NCI-H2196 (cell line): Measurements from ENCODE around the gene DUSP6.

ENCODE experiments used
- DNase-seq: peaks from one replicate; lab custom pipeline; 2025; ENCODE audit not compliant: unreplicated experiment; lab: John Stamatoyannopoulos, UW

The DUSP6 gene

DNA sequence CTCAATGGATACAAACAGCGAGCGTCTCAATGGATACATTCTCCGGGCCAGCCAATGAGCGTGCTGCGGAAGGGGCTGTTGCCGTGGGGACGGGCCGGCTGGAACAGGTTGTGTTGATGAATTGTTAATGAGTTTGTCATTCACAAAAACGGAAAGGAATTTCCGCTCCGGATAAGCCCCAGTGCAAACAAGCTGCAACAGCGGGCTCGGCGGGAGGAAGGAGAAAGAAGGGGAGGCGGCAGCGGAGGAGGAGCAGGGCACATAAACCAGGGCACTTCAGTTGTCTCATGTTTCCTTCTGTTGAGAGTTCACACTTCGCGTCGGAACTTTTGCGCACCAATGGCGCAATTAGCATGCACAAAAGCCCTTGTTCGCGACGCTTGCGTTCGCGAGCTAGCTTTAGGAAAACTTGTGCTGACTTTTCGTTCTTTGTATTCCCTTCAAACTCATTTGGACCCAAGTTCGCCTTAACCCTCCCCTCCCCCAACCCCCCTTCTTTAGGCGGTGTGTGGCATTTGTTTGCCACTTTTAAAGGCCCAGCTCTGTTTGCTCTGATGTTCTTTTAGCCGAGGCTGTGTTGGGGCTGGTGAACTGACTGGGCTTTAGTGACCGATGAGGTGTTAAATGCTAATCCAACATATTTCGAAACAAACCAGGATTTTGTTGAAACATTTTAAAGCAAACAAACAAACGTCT is at the start of gene DUSP6:
TSS of gene DUSP6 (minus strand) at position 10 of the 696 bp plus-strand sequence. CDS start 462 bp downstream, outside the sequence.
- DNase-seq: peak; percentile 99

- no peak for DNase-seq
These were observed 49.2 kb upstream of the DUSP6 start for GRCh38 chr12:89401433-89402058.

DNA sequence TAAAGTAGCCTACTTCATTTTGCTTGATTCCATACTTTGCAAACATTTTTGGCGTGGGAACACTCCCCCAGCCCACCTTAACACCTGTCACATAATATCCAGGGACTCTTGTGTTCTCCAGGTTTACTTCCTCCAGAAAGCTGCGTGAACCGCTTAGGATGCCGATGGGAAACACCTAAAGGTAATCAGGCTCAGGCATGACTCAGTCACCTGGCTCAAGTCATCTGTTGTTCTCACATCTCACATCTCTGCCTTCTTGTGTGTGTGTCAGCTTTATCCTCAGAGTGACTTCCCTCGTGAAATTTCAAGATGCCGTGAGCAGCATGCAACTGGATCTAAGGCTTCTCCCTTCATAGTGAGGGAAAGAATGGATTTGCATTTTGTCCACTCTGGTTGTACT is 48.1 kb upstream of the DUSP6 start:
- no peak for DNase-seq

GRCh38 chr12:89395712-89396111 is 43.4 kb upstream of the DUSP6 start:
- no peak for DNase-seq

- DNase-seq: no peak
These were observed 41.3 kb upstream of the DUSP6 start for GRCh38 chr12:89393551-89394121.

DNA sequence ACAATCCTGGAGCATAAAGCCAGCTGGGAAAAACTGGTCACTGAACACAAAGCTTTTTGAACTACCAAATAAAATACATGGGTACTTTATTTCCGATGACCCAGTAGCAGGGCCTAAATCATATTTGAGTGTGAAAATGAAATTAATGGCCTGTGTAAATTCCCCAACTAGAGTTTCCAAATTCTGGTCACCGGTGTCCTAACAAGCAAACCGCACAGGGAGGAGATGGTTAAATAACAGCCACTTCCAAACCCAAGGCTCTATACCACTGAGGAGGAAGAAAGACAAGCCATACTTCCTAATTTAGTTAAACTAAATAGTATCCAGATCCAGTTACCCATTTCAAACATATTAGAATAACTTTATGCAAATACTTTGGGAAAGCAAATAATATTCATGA is 40.1 kb upstream of the DUSP6 start:
- no peak for DNase-seq

DNA sequence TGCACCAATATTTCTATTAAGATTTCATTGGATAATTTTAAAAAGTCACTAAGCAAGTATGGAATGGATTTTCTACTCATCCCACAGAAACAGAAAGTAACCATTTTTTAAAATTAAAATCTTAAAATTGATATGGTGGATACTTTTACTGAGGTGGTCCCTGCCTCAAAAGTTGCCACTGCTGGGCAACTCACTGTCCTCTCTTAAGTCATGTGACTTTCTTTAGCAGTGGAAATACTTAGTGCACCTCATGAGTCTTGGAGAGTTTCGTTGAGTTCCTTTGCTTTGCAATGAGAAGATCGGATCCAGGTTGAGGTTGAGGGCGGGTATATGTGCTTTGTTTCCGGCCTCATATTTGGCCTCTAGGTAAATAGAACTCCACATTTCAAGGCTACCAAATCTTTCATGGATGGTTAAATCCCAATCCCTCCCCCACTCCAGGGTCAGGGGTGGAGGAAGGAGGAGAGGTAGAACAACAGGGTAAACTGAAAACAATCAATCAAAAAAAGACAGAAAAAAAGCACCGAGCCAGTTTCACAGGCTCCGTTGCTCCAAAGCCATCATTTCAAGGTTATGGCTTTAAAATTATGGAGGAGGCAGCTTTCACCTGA is 39.5 kb upstream of the DUSP6 start:
- DNase-seq: no peak

GRCh38 chr12:89390802-89391673 is 38.7 kb upstream of the DUSP6 start:
- no peak for DNase-seq

DNA sequence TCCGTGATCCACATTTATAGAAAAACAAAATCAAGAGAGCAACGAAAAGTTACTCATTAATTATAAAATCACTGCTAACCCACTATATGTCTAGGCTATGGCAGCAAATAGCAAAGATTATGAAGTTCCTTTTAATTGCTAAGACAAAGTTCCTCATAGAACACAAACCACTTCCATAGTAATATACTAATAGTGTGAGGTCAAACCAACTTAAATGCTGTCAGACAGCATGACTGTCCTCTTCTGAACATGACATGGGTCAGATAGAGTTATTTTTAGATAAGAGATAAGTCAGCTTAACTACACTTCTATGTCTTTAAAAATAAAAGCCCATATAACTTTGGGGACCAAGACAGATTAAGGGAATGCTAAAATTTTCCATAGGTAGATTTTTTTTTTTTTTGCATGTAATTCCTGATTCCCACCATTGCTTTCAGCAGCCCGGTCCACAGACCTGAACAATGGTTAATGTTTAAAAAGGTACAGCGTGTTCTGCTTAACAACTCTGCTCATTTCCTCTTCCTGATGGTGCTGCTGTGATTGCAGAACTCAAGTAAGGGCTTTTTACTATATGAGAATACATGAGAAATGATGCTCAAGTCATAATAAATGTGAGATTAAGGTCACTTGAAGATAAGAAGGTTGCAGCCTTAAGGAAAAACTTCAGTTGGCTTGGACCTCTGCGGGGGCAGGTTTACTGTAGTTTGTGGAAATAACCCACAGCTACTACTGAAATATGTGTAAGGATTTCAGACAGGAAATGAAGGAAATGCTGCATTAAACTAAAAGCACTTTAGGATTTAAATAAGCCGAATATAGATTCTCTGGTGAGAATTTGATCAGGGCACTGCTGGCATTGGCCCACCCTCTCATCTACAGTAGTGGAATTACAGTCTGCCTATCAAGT is 37.7 kb upstream of the DUSP6 start:
- DNase-seq: no peak

- no peak for DNase-seq
These were observed 33.8 kb upstream of the DUSP6 start for GRCh38 chr12:89386138-89386537.

DNA sequence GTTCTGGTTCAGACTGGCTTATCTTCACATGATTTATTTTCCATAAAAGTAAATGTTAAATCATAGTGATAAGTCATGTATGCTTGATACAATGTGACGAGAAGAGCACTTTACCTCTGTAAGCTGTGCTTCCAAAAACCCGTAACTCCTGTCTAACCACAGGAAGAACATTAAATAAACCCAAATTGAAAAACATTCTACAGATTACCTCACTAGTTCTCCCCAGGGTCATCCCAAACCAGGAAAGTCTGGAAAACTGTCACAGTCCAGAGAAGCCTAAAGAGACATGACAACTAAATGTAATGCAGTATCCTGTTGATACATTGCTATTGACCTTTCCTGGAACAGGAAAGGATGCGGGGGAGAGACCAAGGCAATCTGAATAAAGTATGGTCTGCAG is 32.5 kb upstream of the DUSP6 start:
- no peak for DNase-seq

DNA sequence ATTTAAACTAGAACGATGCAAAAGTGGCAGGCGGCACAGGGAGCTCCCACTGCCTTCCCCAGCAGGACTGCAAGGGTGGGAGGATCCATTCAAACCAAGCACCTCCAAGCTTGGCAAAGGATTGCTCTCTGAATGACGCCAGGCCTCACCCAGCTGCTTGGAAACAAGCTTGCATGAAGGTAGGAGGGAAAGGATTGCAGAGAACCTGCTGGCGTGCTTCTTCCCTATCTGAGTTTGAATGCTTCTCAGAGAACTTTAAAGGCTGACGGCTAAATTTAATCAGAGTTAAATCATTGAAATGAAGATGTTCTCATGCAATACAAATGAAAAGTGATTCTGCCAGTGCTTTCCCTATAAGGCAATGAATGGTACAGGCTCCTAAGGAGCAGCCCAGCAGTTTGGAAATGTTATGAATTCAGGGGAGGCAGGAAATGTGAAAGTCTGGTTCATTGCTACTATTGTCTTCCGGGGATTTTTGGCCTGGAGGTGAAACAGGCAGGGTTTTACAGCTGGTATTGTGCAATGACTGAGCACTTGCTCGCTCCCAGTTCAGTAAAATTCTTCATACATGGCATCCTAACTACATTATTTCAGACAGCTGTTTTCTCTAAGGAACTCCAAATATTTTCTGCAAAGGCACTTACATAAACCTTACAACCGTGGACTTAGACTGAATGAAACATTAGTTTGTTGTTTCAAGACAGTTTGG is 31.9 kb upstream of the DUSP6 start:
- peak; percentile 12 for DNase-seq

DNA sequence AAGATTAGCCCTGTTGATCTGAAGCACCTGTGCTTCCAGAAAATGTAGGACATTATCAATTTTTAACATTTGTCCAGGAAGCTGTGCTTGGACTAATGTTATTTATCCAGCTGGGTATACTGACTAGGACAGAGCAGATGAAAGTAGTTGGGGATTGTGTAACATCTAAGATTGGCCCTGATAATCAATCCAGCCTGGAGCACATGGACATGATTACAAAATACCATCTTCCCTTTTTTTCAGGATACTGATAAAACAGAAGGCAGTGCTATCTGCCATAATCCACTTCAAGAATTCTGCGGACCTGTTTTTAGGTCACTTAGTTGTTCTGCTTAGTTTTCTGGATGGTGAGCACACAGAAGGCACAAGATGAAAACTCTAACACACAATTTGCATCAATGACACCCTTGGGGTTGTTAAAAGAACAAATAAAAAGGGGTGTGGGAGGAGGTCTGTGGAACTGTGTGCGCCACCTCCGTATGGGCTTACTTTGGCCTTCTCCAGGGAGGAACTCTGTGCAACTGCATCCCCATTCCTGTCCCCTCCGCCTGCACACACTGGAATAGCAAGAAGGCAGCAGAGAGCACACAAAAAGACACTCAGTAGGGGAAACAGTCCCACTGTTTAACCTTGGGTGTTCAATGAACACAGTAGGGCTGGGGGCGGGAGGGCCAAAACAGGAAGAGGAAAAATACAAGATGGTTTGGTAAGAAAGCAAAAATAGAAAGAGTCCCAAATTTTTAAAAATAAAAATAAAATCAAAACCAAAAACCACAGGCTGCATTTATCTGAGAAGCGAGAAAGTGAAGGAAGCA is 31.1 kb upstream of the DUSP6 start:
- no peak for DNase-seq

- no peak for DNase-seq
These were observed 30.0 kb upstream of the DUSP6 start for GRCh38 chr12:89382328-89382727.

- no peak for DNase-seq
These were observed 27.7 kb upstream of the DUSP6 start for GRCh38 chr12:89379839-89380467.

DNA sequence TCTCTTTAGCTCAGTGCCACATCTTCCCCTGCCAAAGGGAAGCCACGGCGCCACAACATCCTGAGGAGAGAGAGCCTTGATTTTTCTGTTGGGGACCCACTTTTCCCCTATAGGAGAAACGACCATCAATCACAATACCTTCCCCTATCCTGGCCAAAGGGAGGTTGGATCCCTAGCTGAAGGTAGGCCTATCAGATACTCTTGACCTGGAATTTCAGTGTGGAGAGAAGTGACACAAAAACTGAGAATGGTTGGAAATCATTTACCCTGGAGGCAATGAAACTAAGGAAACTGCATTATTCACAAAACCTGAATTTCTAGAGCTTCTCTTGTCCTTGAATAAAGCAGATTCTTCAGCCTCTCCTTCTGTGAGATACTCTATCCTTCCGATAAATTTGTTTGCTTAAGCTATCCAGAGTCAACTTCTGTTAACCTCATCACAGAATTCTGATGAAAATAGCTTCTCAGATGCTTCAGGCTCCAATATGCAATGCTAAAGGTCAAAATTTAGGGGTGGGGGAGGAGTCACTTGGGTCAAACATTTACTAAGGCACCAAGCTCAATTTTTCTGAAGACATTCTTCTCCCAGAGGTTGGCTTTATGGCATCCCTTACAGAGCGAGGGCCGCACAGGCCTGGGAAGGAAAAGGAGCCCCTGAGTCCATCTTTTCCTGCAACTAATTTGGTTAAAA is 27.0 kb upstream of the DUSP6 start:
- no peak for DNase-seq

DNA sequence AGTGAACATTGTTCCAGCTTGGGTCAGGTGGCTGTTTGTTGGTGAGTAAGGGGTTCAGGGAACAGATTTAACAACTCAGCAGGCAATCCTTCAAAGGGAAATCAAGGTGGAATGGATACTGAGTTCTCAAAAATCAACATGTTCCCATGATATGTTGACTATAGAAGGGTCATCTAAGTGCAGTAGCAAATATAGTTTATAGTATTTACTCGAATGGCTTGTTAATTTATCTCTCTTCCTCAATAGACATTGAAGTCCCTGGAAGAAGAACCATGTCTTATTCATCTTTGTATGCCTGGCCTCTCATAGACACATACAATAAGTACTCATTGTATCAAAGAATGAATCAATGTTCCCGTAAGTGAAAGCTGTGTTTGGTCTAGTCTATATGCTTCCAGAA is 24.5 kb upstream of the DUSP6 start:
- DNase-seq: no peak

GRCh38 chr12:89376202-89376529 is 23.9 kb upstream of the DUSP6 start:
- DNase-seq: no peak
